ENCODE measurements around the gene LY6G6D. TPM values are rescaled to one million over a fixed set of nuclear protein-coding genes. Genes with fewer than 3 reads are reported as not detected.
A peak's percentile ranks its signal among the peaks of the same experiment; 100 is the strongest.

LY6G6D gene
- total RNA-seq, 1 experiment from 2014 or later = not detected

- no peak within 1 kb of the TSS for H3K56ac ChIP-seq (ENCODE audit: insufficient read length, low read depth, low read length)
- H3K23me2 ChIP-seq (ENCODE audit: insufficient read length, low read depth, low read length, poor library complexity, severe bottlenecking) = peaks cover 18% of the 10 kb centered on the region
- peaks cover 20 to 25% of the 10 kb centered on the region in 2 experiments for H3K4me1 Mint-ChIP-seq
- H3K14ac ChIP-seq (ENCODE audit: insufficient read depth, low read length) = peak within 1 kb of the TSS; percentile 26; the same call in 1 of the 2 replicates
- H2BK120ac ChIP-seq (ENCODE audit: low read depth, low read length, poor library complexity, severe bottlenecking) = no peak within 1 kb of the TSS
- no peak within 1 kb of the TSS for H2AK5ac ChIP-seq (ENCODE audit: insufficient read length, low read length)
- no peak within 1 kb of the TSS for H3K27ac ChIP-seq (ENCODE audit: insufficient read length, low read depth, low read length)
- peak within 1 kb of the TSS in 1 of 3 experiments; percentile 57; a peak in 3 of 7 replicates for H3K27ac Mint-ChIP-seq
- no peak within 1 kb of the TSS for H4K91ac ChIP-seq (ENCODE audit: insufficient read length, low read depth, low read length)
- H3K23ac ChIP-seq (ENCODE audit: insufficient read length, low read depth, low read length) = no peak within 1 kb of the TSS
- H3K18ac ChIP-seq (ENCODE audit: insufficient read length, low read depth, low read length) = peak within 1 kb of the TSS; percentile 44
- peak within 1 kb of the TSS; percentile 76 to 89 for H3K4me3 Mint-ChIP-seq
- peaks cover 29% of the 10 kb centered on the region for H3K27me3 Mint-ChIP-seq (ENCODE audit: low read depth)
- peaks cover 0 to 1% (median 0%) of the 10 kb centered on the region in 3 experiments; a peak in 3 of 7 replicates for H3K36me3 Mint-ChIP-seq (ENCODE audit: insufficient read depth in 1 of 3, low read depth in 3 of 3)
- DNase-seq = peak; percentile 78
- H4K8ac ChIP-seq (replicated peaks; ENCODE audit: insufficient read length, low read depth, low read length) = no peak within 1 kb of the TSS
- WGBS (ENCODE audit: extremely low coverage, insufficient read length, low lambda C conversion rate) = no CpG with 5 or more reads among the region's 17 CpGs
- H4K20me1 ChIP-seq (ENCODE audit: control insufficient read depth, insufficient read depth, insufficient read length) = no peaks in the 10 kb centered on the region
- H3K79me2 ChIP-seq (ENCODE audit: insufficient read depth, low read length) = no peaks in the 10 kb centered on the region
- H4K5ac ChIP-seq (ENCODE audit: insufficient read length, low read depth, low read length) = no peak within 1 kb of the TSS
- peak within 1 kb of the TSS; percentile 92 for H3K4me2 ChIP-seq (ENCODE audit: insufficient read depth, insufficient read length, low read length)
- no peaks in the 10 kb centered on the region for H3K4me1 ChIP-seq (ENCODE audit: insufficient read depth, low read length)
- no peak within 1 kb of the TSS for H2BK20ac ChIP-seq (ENCODE audit: low read depth, low read length, poor library complexity, severe bottlenecking)
- H3K9me3 Mint-ChIP-seq = no peaks in the 10 kb centered on the region; a peak in 3 of 5 replicates
- no peak within 1 kb of the TSS for H2BK15ac ChIP-seq (ENCODE audit: low read depth, low read length)
- H3K9me3 ChIP-seq (ENCODE audit: control insufficient read depth, low read depth, low read length) = no peaks in the 10 kb centered on the region
- peak; percentile 78 for TF ChIP-seq CTCF (conservative IDR thresholded peaks at IDR 0.05)
- H2BK5ac ChIP-seq (ENCODE audit: insufficient read length, low read length) = no peak within 1 kb of the TSS
- H2AFZ ChIP-seq (ENCODE audit: low read length) = no peak within 1 kb of the TSS
- no peak within 1 kb of the TSS for H3T11ph ChIP-seq (ENCODE audit: low read length)
- H3K27me3 ChIP-seq (ENCODE audit: insufficient read depth, low read length) = no peaks in the 10 kb centered on the region; the same call in 1 of the 2 replicates
- H2BK12ac ChIP-seq (ENCODE audit: insufficient read length, low read depth, low read length) = no peak within 1 kb of the TSS
- H3K9ac ChIP-seq (ENCODE audit: extremely low read depth, insufficient read length, low read length) = no peak within 1 kb of the TSS
- H3K79me1 ChIP-seq (ENCODE audit: insufficient read depth, low read depth, low read length, poor library complexity, severe bottlenecking) = no peaks in the 10 kb centered on the region
- H3K4ac ChIP-seq (ENCODE audit: low read depth, low read length) = no peak within 1 kb of the TSS
These were observed 34.7 kb upstream of the LY6G6D start, which contains the start of gene LY6G5C for GRCh38 chr6:31680226-31681134. LY6G5C (minus strand) TSS chr6:31681067; CDS start chr6:31680373, 694 bp downstream.
